B cell (primary cell): ENCODE measurements around the gene GPI. TPM values are rescaled to one million over a fixed set of nuclear protein-coding genes. Genes with fewer than 3 reads are reported as not detected.

ENCODE experiments used
- ATAC-seq: fragments of 200-7000 bp; cut with Tn5 transposase; one replicate; pipeline ENCODE4 v1.10.0; 2021; ENCODE audit warnings: low read depth, mild to moderate bottlenecking, moderate number of reproducible peaks, moderate library complexity
- CTCF ChIA-PET: fragments of 350-600 bp; sonication (Branson Sonifier 250); formaldehyde crosslinking; loops from one replicate; lab custom pipeline; 2021; ENCODE audit warnings: antibody characterized with exemption, inconsistent platforms; lab: Charles Lee
- POLR2A ChIA-PET: fragments of 350-600 bp; sonication (Branson Sonifier 250); formaldehyde crosslinking; loops from one replicate; lab custom pipeline; 2021; ENCODE audit warnings: antibody characterized with exemption; lab: Charles Lee
- DNase-seq: peaks from one replicate; pipeline ENCODE4 v3.0.0; 2013
- H2AFZ ChIP-seq: 2 replicates; pipeline ENCODE4 v1.6.1; 2012; ENCODE audit warnings: mild to moderate bottlenecking, low read depth, low read length; ENCODE audit not compliant: insufficient read depth, poor library complexity, severe bottlenecking
- H3K27ac ChIP-seq, 2 donors: 1 replicate in 1 of 2; 2 replicates in 1 of 2; pipeline ENCODE4 v1.5.1; 2012 to 2013; ENCODE audit warnings: low read length in 2 of 2, mild to moderate bottlenecking in 2 of 2, moderate library complexity in 1 of 2
- H3K27me3 ChIP-seq, 4 experiments: fragments of 200-600 bp in 1 of 4; sonication (generic) in 1 of 4; replicated peaks in 1 of 4; 1 replicate in 2 of 4; 2 replicates in 2 of 4; pipeline versions ENCODE4 v1.6.1 to v1.7.0; 2013 to 2016; ENCODE audit warnings: low read length in 3 of 4, mild to moderate bottlenecking in 2 of 4, mixed read lengths in 1 of 4, moderate library complexity in 1 of 4; ENCODE audit not compliant: insufficient read depth in 4 of 4, control insufficient read depth in 3 of 4; ENCODE audit errors: control extremely low read depth in 1 of 4
- H3K36me3 ChIP-seq, 2 experiments: replicated peaks in 1 of 2; 1 replicate in 1 of 2; 2 replicates in 1 of 2; pipeline versions ENCODE4 v1.6.1 to v1.7.1; 2013; ENCODE audit warnings: low read length in 1 of 2; ENCODE audit not compliant: insufficient read depth in 2 of 2, control insufficient read depth in 1 of 2; ENCODE audit errors: control extremely low read depth in 1 of 2, extremely low read depth in 1 of 2
- H3K4me1 ChIP-seq, 2 donors: fragments of 200-600 bp in 1 of 2; sonication (generic) in 1 of 2; 1 replicate in 1 of 2; 2 replicates in 1 of 2; pipeline versions ENCODE4 v1.5.1 to v1.6.1; 2013 to 2017; ENCODE audit warnings: low read length in 2 of 2; ENCODE audit not compliant: control insufficient read depth in 2 of 2, insufficient read depth in 2 of 2
- H3K4me2 ChIP-seq: replicated peaks from 2 replicates; pipeline ENCODE3; 2012; ENCODE audit warnings: mild to moderate bottlenecking, low read depth, low read length; ENCODE audit not compliant: poor library complexity, severe bottlenecking
- H3K4me3 ChIP-seq, 5 experiments: fragments of 200-600 bp in 1 of 5; sonication (generic) in 1 of 5; 1 replicate in 3 of 5; 2 replicates in 2 of 5; pipeline versions ENCODE4 v1.5.1 to v1.7.0; 2011 to 2016; ENCODE audit warnings: low read length in 4 of 5, mild to moderate bottlenecking in 4 of 5, low read depth in 2 of 5, control low read depth in 1 of 5, moderate library complexity in 1 of 5; ENCODE audit not compliant: insufficient read depth in 1 of 5; ENCODE audit errors: control extremely low read depth in 1 of 5, extremely low read depth in 1 of 5
- H3K79me2 ChIP-seq: fragments of 200-600 bp; sonication (generic); one replicate; pipeline ENCODE4 v1.6.0; 2016; ENCODE audit warnings: low read length; ENCODE audit not compliant: control insufficient read depth, insufficient read depth
- H3K9ac ChIP-seq: fragments of 200-600 bp; sonication (generic); 2 replicates; pipeline ENCODE4 v1.6.1; 2017; ENCODE audit warnings: mild to moderate bottlenecking, low read length, moderate library complexity
- H3K9me3 ChIP-seq, 3 donors: one replicate each; pipeline versions ENCODE4 v1.6.1 to v1.7.1; 2013; ENCODE audit warnings: low read length in 2 of 3; ENCODE audit not compliant: control insufficient read depth in 2 of 3, insufficient read depth in 1 of 3; ENCODE audit errors: control extremely low read depth in 1 of 3
- H4K20me1 ChIP-seq: 2 replicates; pipeline ENCODE4 v1.6.0; 2012; ENCODE audit warnings: mild to moderate bottlenecking, low read length; ENCODE audit not compliant: insufficient read depth, control insufficient read depth, poor library complexity, severe bottlenecking
- H3K27ac Mint-ChIP-seq: one replicate; pipeline ENCODE4 v1.8.0; 2021; ENCODE audit warnings: mixed read lengths
- H3K27me3 Mint-ChIP-seq: one replicate; pipeline ENCODE4 v1.8.0; 2021; ENCODE audit warnings: mixed read lengths
- H3K4me1 Mint-ChIP-seq: one replicate; pipeline ENCODE4 v1.8.0; 2021; ENCODE audit warnings: mixed read lengths
- H3K4me3 Mint-ChIP-seq: one replicate; pipeline ENCODE4 v1.8.0; 2021; ENCODE audit warnings: mixed read lengths
- H3K9me3 Mint-ChIP-seq: one replicate; pipeline ENCODE4 v1.8.0; 2022; ENCODE audit warnings: mixed read lengths; ENCODE audit not compliant: insufficient read depth
- EZH2 ChIP-seq: IDR thresholded peaks from 2 replicates; pipeline ENCODE4 v1.6.1; 2012; ENCODE audit warnings: borderline replicate concordance, low read depth, mild to moderate bottlenecking, moderate library complexity, low read length; ENCODE audit not compliant: insufficient read depth, poor library complexity, severe bottlenecking
- WGBS: methylation state at CpG from one replicate; pipeline ENCODE4 v1.1.5; 2013; ENCODE audit warnings: missing lambda C conversion rate; ENCODE audit not compliant: insufficient coverage; 5-methylcytosine and 5-hydroxymethylcytosine counted together
- intact Hi-C: fragments of 100-400 bp; cut with micrococcal nuclease; formaldehyde crosslinking; loops from one replicate; pipeline ENCODE4 v1.10.0; 2022
- polyA plus RNA-seq: library from polyadenylated mRNA; depleted of rRNA; stranded (reverse); fragments of >200 nt; gene quantifications from 2 replicates; pipeline ENCODE4 v1.2.3, GENCODE V29; 2012
- total RNA-seq, 2 donors: library from RNA; stranded (reverse); fragments of 120-200 nt in 1 of 2; gene quantifications; 1 replicate in 1 of 2; 2 replicates in 1 of 2; pipeline versions ENCODE4 v1.2.3 to v1.2.4, GENCODE V29; 2013 to 2022
- TF ChIP-seq, protein P1 (sequence below): fragments of 200-600 bp; IDR thresholded peaks from one replicate; pipeline ENCODE4 v1.8.0; 2022; ENCODE audit warnings: antibody characterized with exemption, mild to moderate bottlenecking

The GPI gene
- total and polyA plus RNA-seq, 2 donors (not counting 1 experiment from before 2014, with no cell fraction given) = 74.5 to 102 TPM

GRCh38 chr19:34404109-34404909 lies 39.3 kb downstream of the GPI start, which contains the start of gene PDCD2L:
Gene PDCD2L (plus strand): TSS chr19:34404399. CDS start chr19:34404431, 32 bp downstream.
- H3K4me1 ChIP-seq = peaks cover 0 to 17% of the 10 kb centered on the region in 2 donors

More at GRCh38 chr19:34404109-34404909, 39.3 kb downstream of the GPI start, which contains the start of gene PDCD2L:
- Mint-ChIP-seq H3K27me3 (no peaks in the 10 kb centered on the region), H3K4me1 (peaks cover 20% of the 10 kb centered on the region), H3K4me3 (peak within 1 kb of the TSS; percentile 95), H3K9me3 (no peaks in the 10 kb centered on the region), H3K27ac (peak within 1 kb of the TSS; percentile 86)
- H3K27me3 ChIP-seq = no peaks in the 10 kb centered on the region
- ChIA-PET POLR2A (no interaction called here), CTCF (interaction anchor here (1.1 kb wide), 2 partner anchors 24 to 26 kb away, joined by 3 read pairs; partner anchors contain the start of gene UBA2)
- no peaks in the 10 kb centered on the region for H3K9me3 ChIP-seq
- peak within 1 kb of the TSS; percentile 76 for H3K9ac ChIP-seq
- peaks cover under 1 to 11% of the 10 kb centered on the region in 2 experiments for H3K36me3 ChIP-seq
- peaks cover 21% of the 10 kb centered on the region for H3K79me2 ChIP-seq
- under 1% methylated on average over 69 of the region's 69 CpGs for WGBS
- peak within 1 kb of the TSS; percentile 74 for H3K4me2 ChIP-seq
- peak within 1 kb of the TSS; percentile 98 for H2AFZ ChIP-seq
- ATAC-seq = peak; percentile 95
- no peaks in the 10 kb centered on the region for H4K20me1 ChIP-seq
- H3K27ac ChIP-seq = peak within 1 kb of the TSS; percentile 46 to 55
- H3K4me3 ChIP-seq = peak within 1 kb of the TSS; percentile 57 to 99 (median 97)
- DNase-seq = peak; percentile 94
- TF ChIP-seq EZH2 = no peak
- TF ChIP-seq, protein P1, sequence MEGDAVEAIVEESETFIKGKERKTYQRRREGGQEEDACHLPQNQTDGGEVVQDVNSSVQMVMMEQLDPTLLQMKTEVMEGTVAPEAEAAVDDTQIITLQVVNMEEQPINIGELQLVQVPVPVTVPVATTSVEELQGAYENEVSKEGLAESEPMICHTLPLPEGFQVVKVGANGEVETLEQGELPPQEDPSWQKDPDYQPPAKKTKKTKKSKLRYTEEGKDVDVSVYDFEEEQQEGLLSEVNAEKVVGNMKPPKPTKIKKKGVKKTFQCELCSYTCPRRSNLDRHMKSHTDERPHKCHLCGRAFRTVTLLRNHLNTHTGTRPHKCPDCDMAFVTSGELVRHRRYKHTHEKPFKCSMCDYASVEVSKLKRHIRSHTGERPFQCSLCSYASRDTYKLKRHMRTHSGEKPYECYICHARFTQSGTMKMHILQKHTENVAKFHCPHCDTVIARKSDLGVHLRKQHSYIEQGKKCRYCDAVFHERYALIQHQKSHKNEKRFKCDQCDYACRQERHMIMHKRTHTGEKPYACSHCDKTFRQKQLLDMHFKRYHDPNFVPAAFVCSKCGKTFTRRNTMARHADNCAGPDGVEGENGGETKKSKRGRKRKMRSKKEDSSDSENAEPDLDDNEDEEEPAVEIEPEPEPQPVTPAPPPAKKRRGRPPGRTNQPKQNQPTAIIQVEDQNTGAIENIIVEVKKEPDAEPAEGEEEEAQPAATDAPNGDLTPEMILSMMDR = no peak
- intact Hi-C loops = loop anchor here (1.0 kb wide), 5 partner anchors 26 to 270 kb away; partner anchors contain the start of gene LSM14A
